ENCODE data around the gene FOXD2. TPM values are rescaled to one million over a fixed set of nuclear protein-coding genes. Genes with fewer than 3 reads are reported as not detected.

The FOXD2 gene
- 1.6 TPM for polyA plus RNA-seq
- long read RNA-seq, donor 1, full-length matches to known transcripts, result 1 of 1 reads
- long read RNA-seq, donor 1, partial matches to known transcripts, result 0 of 1 reads
- long read RNA-seq, donor 1, other reads (novel, unspliced or antisense), result 0 of 1 reads
- long read RNA-seq, donor 2, full-length matches to known transcripts, result 7 of 7 reads
- long read RNA-seq, donor 2, partial matches to known transcripts, result 0 of 7 reads
- long read RNA-seq, donor 2, other reads (novel, unspliced or antisense), result 0 of 7 reads
- long read RNA-seq, donor 3, result 0 reads
- long read RNA-seq, donor 4, full-length matches to known transcripts, result 2 of 2 reads
- long read RNA-seq, donor 4, partial matches to known transcripts, result 0 of 2 reads
- long read RNA-seq, donor 4, other reads (novel, unspliced or antisense), result 0 of 2 reads
- long read RNA-seq, donor 5, full-length matches to known transcripts, result 37 of 37 reads
- long read RNA-seq, donor 5, partial matches to known transcripts, result 0 of 37 reads
- long read RNA-seq, donor 5, other reads (novel, unspliced or antisense), result 0 of 37 reads
- long read RNA-seq, donor 6, full-length matches to known transcripts, result 3 of 3 reads
- long read RNA-seq, donor 6, partial matches to known transcripts, result 0 of 3 reads
- long read RNA-seq, donor 6, other reads (novel, unspliced or antisense), result 0 of 3 reads
- long read RNA-seq, donor 7, full-length matches to known transcripts, result 29 of 29 reads
- long read RNA-seq, donor 7, partial matches to known transcripts, result 0 of 29 reads
- long read RNA-seq, donor 7, other reads (novel, unspliced or antisense), result 0 of 29 reads
- long read RNA-seq, donor 8, full-length matches to known transcripts, result 12 of 12 reads
- long read RNA-seq, donor 8, partial matches to known transcripts, result 0 of 12 reads
- long read RNA-seq, donor 8, other reads (novel, unspliced or antisense), result 0 of 12 reads
- long read RNA-seq, donor 9, full-length matches to known transcripts, result 9 of 9 reads
- long read RNA-seq, donor 9, partial matches to known transcripts, result 0 of 9 reads
- long read RNA-seq, donor 9, other reads (novel, unspliced or antisense), result 0 of 9 reads
- long read RNA-seq, donor 10, full-length matches to known transcripts, result 4 of 4 reads
- long read RNA-seq, donor 10, partial matches to known transcripts, result 0 of 4 reads
- long read RNA-seq, donor 10, other reads (novel, unspliced or antisense), result 0 of 4 reads
- long read RNA-seq, donor 11, full-length matches to known transcripts, result 5 of 5 reads
- long read RNA-seq, donor 11, partial matches to known transcripts, result 0 of 5 reads
- long read RNA-seq, donor 11, other reads (novel, unspliced or antisense), result 0 of 5 reads

DNA sequence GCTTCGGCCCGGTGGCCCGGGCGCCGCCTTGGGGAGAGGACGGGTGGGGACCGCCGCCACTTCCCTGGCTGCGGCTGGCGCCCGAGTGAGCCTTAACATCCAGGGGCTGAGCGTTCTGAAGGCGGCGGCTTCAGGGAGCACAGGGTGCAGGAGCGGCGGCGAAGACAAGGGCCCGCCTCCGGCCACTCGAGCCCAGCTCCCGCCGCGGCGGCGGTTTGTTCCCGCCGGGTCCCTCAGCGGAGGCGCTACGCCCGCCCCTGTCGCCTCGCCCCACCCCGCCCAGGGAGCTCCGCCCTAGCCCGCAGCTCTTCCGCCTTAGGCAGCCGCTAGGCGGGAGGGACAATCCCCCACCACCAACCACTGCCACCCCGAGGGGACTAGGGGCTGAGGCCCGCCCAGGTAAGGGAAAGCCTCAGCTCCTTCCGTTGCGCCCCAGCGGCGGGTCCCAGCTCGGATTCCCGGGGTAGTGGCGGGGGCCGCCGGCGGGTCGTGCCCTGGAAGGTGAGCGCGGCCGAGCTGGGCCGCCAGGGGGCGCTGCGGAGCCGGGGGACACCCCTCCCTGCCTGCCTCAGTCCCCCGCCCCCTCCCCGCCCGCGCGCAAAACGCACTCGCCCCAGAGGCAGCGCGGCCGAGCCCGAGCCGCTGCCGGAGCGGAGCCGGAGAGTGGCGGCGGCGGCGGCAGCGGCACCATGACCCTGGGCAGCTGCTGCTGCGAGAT, at the start of gene FOXD2:
TSS of gene FOXD2 (plus strand) at position 598 of the 718 bp plus-strand sequence. CDS start at position 690, 92 bp downstream.
- peak; percentile 79 to 93 for DNase-seq
- H3K36me3 ChIP-seq (ENCODE audit: control insufficient read depth, insufficient read depth, low read length), result no peaks in the 10 kb centered on the region
- H3K9me3 ChIP-seq (ENCODE audit: control insufficient read depth, low read depth, low read length), result peaks cover 6% of the 10 kb centered on the region
- peak within 1 kb of the TSS; percentile 67 for H3K4me3 ChIP-seq (ENCODE audit: low read length)
- peak within 1 kb of the TSS; percentile 83 for H3K27ac ChIP-seq (ENCODE audit: low read length)
- peaks cover 85% of the 10 kb centered on the region for H3K27me3 ChIP-seq (ENCODE audit: control insufficient read depth, insufficient read depth, low read length)
- H3K4me1 ChIP-seq (ENCODE audit: control insufficient read depth, insufficient read depth, low read length), result peaks cover 16% of the 10 kb centered on the region
- WGBS (ENCODE audit: insufficient coverage, low lambda C conversion rate), result no CpG with 5 or more reads among the region's 80 CpGs

GRCh38 chr1:47388891-47389238, 49.0 kb upstream of the FOXD2 start:
- no CpG with 5 or more reads among the region's 3 CpGs for WGBS (ENCODE audit: insufficient coverage, low lambda C conversion rate)

DNA sequence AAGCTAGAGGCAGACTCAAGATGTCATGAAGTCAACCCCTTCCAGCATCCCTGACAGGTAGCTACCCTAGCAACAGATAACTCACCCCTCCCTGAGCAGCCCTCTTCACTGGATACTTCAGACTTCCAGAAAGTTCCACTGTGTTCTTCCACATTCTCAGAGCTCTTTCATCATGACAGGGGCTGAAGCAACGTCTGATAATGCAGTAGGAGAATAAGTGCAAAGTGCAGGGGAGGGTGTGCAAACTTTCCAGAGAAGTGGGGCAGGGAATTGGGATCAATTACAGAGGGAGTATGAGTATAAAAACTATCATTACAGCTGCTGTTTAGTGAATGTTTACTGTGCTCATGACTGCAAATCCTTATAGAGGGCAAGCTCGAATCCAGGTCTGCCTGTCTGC, 48.1 kb upstream of the FOXD2 start:
- no peak overlapping the region for H3K4me3 ChIP-seq (ENCODE audit: low read length)
- no peaks in the 10 kb centered on the region for H3K27me3 ChIP-seq (ENCODE audit: control insufficient read depth, insufficient read depth, low read length)
- no CpG with 5 or more reads among the region's 2 CpGs for WGBS (ENCODE audit: insufficient coverage, low lambda C conversion rate)
- DNase-seq, result peak; percentile 18 to 56
- no peaks in the 10 kb centered on the region for H3K36me3 ChIP-seq (ENCODE audit: control insufficient read depth, insufficient read depth, low read length)
- peaks cover 14% of the 10 kb centered on the region for H3K4me1 ChIP-seq (ENCODE audit: control insufficient read depth, insufficient read depth, low read length)
- no peak overlapping the region for H3K27ac ChIP-seq (ENCODE audit: low read length)
- no peaks in the 10 kb centered on the region for H3K9me3 ChIP-seq (ENCODE audit: control insufficient read depth, low read depth, low read length)

More at GRCh38 chr1:47388891-47389238, 49.0 kb upstream of the FOXD2 start:
- H3K27ac ChIP-seq (ENCODE audit: low read length), result no peak overlapping the region
- H3K4me1 ChIP-seq (ENCODE audit: control insufficient read depth, insufficient read depth, low read length), result peaks cover 14% of the 10 kb centered on the region
- H3K27me3 ChIP-seq (ENCODE audit: control insufficient read depth, insufficient read depth, low read length), result no peaks in the 10 kb centered on the region
- H3K9me3 ChIP-seq (ENCODE audit: control insufficient read depth, low read depth, low read length), result no peaks in the 10 kb centered on the region
- H3K36me3 ChIP-seq (ENCODE audit: control insufficient read depth, insufficient read depth, low read length), result no peaks in the 10 kb centered on the region
- DNase-seq, result peak; percentile 33 to 51
- H3K4me3 ChIP-seq (ENCODE audit: low read length), result no peak overlapping the region

GRCh38 chr1:47390843-47391242, 47.0 kb upstream of the FOXD2 start:
- H3K4me1 ChIP-seq (ENCODE audit: control insufficient read depth, insufficient read depth, low read length), result peaks cover 14% of the 10 kb centered on the region
- no peaks in the 10 kb centered on the region for H3K36me3 ChIP-seq (ENCODE audit: control insufficient read depth, insufficient read depth, low read length)
- H3K9me3 ChIP-seq (ENCODE audit: control insufficient read depth, low read depth, low read length), result no peaks in the 10 kb centered on the region
- no peaks in the 10 kb centered on the region for H3K27me3 ChIP-seq (ENCODE audit: control insufficient read depth, insufficient read depth, low read length)
- peak overlapping the region; percentile 67 for H3K27ac ChIP-seq (ENCODE audit: low read length)
- WGBS (ENCODE audit: insufficient coverage, low lambda C conversion rate), result 20% methylated on average over 1 of the region's 2 CpGs
- DNase-seq, result peak; percentile 48 to 60
- no peak overlapping the region for H3K4me3 ChIP-seq (ENCODE audit: low read length)

DNA sequence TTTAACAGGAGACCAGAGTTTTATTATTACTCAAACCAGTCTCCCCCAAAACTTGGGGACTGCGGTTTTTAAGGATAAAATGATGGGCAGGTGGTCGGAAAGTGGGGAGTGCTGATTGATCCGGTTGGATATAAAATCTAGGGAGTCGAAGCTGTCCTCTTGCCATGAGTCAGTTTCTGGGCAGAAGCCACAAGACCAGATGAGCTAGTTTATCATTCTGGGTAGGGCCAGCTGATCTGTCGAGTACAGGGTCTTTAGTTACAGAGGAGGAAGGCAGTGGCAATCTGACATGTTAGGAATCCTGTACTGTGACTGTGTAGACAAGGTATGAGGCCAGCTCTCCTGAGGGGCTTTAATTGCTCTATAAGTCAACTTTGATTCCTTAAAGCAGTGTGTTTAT, 44.7 kb upstream of the FOXD2 start:
- Histone ChIP-seq H3K9me3 (ENCODE audit: control insufficient read depth, low read depth, low read length) (no peaks in the 10 kb centered on the region), H3K4me3 (ENCODE audit: low read length) (no peak overlapping the region), H3K27me3 (ENCODE audit: control insufficient read depth, insufficient read depth, low read length) (no peaks in the 10 kb centered on the region), H3K4me1 (ENCODE audit: control insufficient read depth, insufficient read depth, low read length) (peaks cover 9% of the 10 kb centered on the region), H3K27ac (ENCODE audit: low read length) (no peak overlapping the region), H3K36me3 (ENCODE audit: control insufficient read depth, insufficient read depth, low read length) (no peaks in the 10 kb centered on the region)
- no peak for DNase-seq
- whole genome bisulfite sequencing (ENCODE audit: insufficient coverage, low lambda C conversion rate), result no CpG with 5 or more reads among the region's 5 CpGs

DNA sequence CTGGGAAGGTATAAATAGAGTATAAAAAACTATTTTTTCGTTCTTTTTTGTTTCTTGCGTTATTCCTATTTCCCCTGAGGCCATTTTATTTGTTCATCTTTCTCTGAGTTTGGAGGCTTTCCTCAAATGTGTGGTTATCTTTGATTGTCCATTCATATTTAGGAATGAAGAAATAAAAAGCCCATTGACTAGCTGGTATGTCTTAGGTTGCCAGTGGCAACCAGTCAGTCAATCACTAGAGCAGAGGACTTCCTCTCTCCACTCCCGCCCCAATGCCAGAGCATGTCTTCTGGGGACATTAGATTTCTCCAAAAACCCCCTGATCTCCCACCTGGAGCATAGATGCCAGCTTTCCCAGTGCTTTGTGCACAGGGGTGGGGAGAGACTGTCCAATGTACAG, 42.4 kb upstream of the FOXD2 start:
- H3K36me3 ChIP-seq (ENCODE audit: control insufficient read depth, insufficient read depth, low read length), result no peaks in the 10 kb centered on the region
- H3K27me3 ChIP-seq (ENCODE audit: control insufficient read depth, insufficient read depth, low read length), result no peaks in the 10 kb centered on the region
- 100% methylated on average over 2 of the region's 3 CpGs for WGBS (ENCODE audit: insufficient coverage, low lambda C conversion rate)

GRCh38 chr1:47396671-47397196, 41.1 kb upstream of the FOXD2 start:
- Histone ChIP-seq H3K36me3 (ENCODE audit: control insufficient read depth, insufficient read depth, low read length) (no peaks in the 10 kb centered on the region), H3K27ac (ENCODE audit: low read length) (no peak overlapping the region), H3K9me3 (ENCODE audit: control insufficient read depth, low read depth, low read length) (no peaks in the 10 kb centered on the region), H3K4me1 (ENCODE audit: control insufficient read depth, insufficient read depth, low read length) (peaks cover 6% of the 10 kb centered on the region), H3K4me3 (ENCODE audit: low read length) (no peak overlapping the region), H3K27me3 (ENCODE audit: control insufficient read depth, insufficient read depth, low read length) (no peaks in the 10 kb centered on the region)
- no peak for DNase-seq
- WGBS (ENCODE audit: insufficient coverage, low lambda C conversion rate), result no CpG with 5 or more reads among the region's 6 CpGs

More for the DNA sequence above, 42.4 kb upstream of the FOXD2 start:
- no peak overlapping the region for H3K27ac ChIP-seq (ENCODE audit: low read length)
- H3K9me3 ChIP-seq (ENCODE audit: control insufficient read depth, low read depth, low read length), result no peaks in the 10 kb centered on the region
- no peak overlapping the region for H3K4me3 ChIP-seq (ENCODE audit: low read length)
- H3K4me1 ChIP-seq (ENCODE audit: control insufficient read depth, insufficient read depth, low read length), result no peaks in the 10 kb centered on the region
- DNase-seq, result no peak

GRCh38 chr1:47399138-47399845, 38.6 kb upstream of the FOXD2 start:
- no CpG with 5 or more reads among the region's 4 CpGs for WGBS (ENCODE audit: insufficient coverage, low lambda C conversion rate)
- no peaks in the 10 kb centered on the region for H3K36me3 ChIP-seq (ENCODE audit: control insufficient read depth, insufficient read depth, low read length)
- H3K27me3 ChIP-seq (ENCODE audit: control insufficient read depth, insufficient read depth, low read length), result no peaks in the 10 kb centered on the region
- H3K4me3 ChIP-seq (ENCODE audit: low read length), result no peak overlapping the region
- no peak for DNase-seq
- H3K27ac ChIP-seq (ENCODE audit: low read length), result no peak overlapping the region
- H3K9me3 ChIP-seq (ENCODE audit: control insufficient read depth, low read depth, low read length), result no peaks in the 10 kb centered on the region
- peaks cover 21% of the 10 kb centered on the region for H3K4me1 ChIP-seq (ENCODE audit: control insufficient read depth, insufficient read depth, low read length)

GRCh38 chr1:47399846-47400155, 38.0 kb upstream of the FOXD2 start:
- no peaks in the 10 kb centered on the region for H3K27me3 ChIP-seq (ENCODE audit: control insufficient read depth, insufficient read depth, low read length)
- H3K36me3 ChIP-seq (ENCODE audit: control insufficient read depth, insufficient read depth, low read length), result no peaks in the 10 kb centered on the region
- H3K9me3 ChIP-seq (ENCODE audit: control insufficient read depth, low read depth, low read length), result no peaks in the 10 kb centered on the region
- H3K4me3 ChIP-seq (ENCODE audit: low read length), result no peak overlapping the region
- DNase-seq, result no peak
- H3K27ac ChIP-seq (ENCODE audit: low read length), result no peak overlapping the region
- peaks cover 21% of the 10 kb centered on the region for H3K4me1 ChIP-seq (ENCODE audit: control insufficient read depth, insufficient read depth, low read length)
- WGBS (ENCODE audit: insufficient coverage, low lambda C conversion rate), result 60% methylated on average over 2 of the region's 4 CpGs

Measured in large intestine (tissue), 12 donors.